Colonic mucosa (tissue), 4 donors: ENCODE data around the gene AXIN2. TPM values are rescaled to one million over a fixed set of nuclear protein-coding genes. Genes with fewer than 3 reads are reported as not detected.

ENCODE experiments used
- DNase-seq: peaks from one replicate; pipeline ENCODE4 v3.0.0-alpha.2; 2020
- H3K27ac ChIP-seq: fragments of 200-600 bp; one replicate; pipeline ENCODE4 v1.8.0; 2021
- H3K27me3 ChIP-seq: fragments of 200-600 bp; one replicate; pipeline ENCODE4 v1.8.0; 2021
- H3K36me3 ChIP-seq: fragments of 200-600 bp; one replicate; pipeline ENCODE4 v1.8.0; 2021
- H3K4me1 ChIP-seq: fragments of 200-600 bp; one replicate; pipeline ENCODE4 v1.8.0; 2021; ENCODE audit warnings: mild to moderate bottlenecking
- H3K4me3 ChIP-seq: fragments of 200-600 bp; one replicate; pipeline ENCODE4 v1.8.0; 2021
- H3K9ac ChIP-seq, 2 donors: one replicate each; pipeline ENCODE4 v1.7.0; 2013; ENCODE audit warnings: control low read depth in 2 of 2, low read depth in 2 of 2, low read length in 2 of 2
- H3K9me3 ChIP-seq: fragments of 200-600 bp; one replicate; pipeline ENCODE4 v1.8.0; 2021
- CTCF ChIP-seq: fragments of 200-600 bp; IDR thresholded peaks from one replicate; pipeline ENCODE4 v1.8.0; 2022; ENCODE audit warnings: antibody characterized with exemption, mild to moderate bottlenecking
- intact Hi-C: fragments of 100-400 bp; cut with DNase I; formaldehyde crosslinking; loops from one replicate; pipeline ENCODE4 v1.14.1; 2022
- total RNA-seq, 2 donors: library from RNA; stranded (reverse); fragmentation: NEBNext Ultra II Directional in 1 of 2; extraction: Animal tissue kit (Norgen Biotek cat#: 25700) in 1 of 2; gene quantifications; one replicate each; pipeline ENCODE4 v1.2.1, GENCODE V29; 2021
- donor health status: healthy.
- donor health status: DM: no; HTN: no; CAD: no.
- donor health status: DM: no; HTN: no; CAD: no.

Gene AXIN2
- total RNA-seq, 2 donors from 2014 or later, result 38.0 to 41.6 TPM

GRCh38 chr17:65553646-65554552 is 7.5 kb downstream of the AXIN2 start:
- intact Hi-C loops, result no loop called here
- Histone ChIP-seq H3K9ac (peak overlapping the region in 1 of 2 donors; percentile 37), H3K27me3 (no peaks in the 10 kb centered on the region), H3K4me3 (no peak overlapping the region), H3K27ac (no peak overlapping the region), H3K9me3 (no peaks in the 10 kb centered on the region), H3K36me3 (no peaks in the 10 kb centered on the region), H3K4me1 (peaks cover 19% of the 10 kb centered on the region)
- TF ChIP-seq CTCF, result no peak
- peak; percentile 55 for DNase-seq

GRCh38 chr17:65553009-65553645 is 8.3 kb downstream of the AXIN2 start:
- Histone ChIP-seq H3K9me3 (no peaks in the 10 kb centered on the region), H3K4me3 (no peak overlapping the region), H3K27me3 (no peaks in the 10 kb centered on the region), H3K27ac (no peak overlapping the region), H3K9ac (no peak overlapping the region), H3K4me1 (peaks cover 19% of the 10 kb centered on the region), H3K36me3 (no peaks in the 10 kb centered on the region)
- no peak for TF ChIP-seq CTCF
- intact Hi-C loops, result no loop called here
- no peak for DNase-seq

- Histone ChIP-seq H3K4me1 (peaks cover 19% of the 10 kb centered on the region), H3K4me3 (no peak overlapping the region), H3K27me3 (no peaks in the 10 kb centered on the region), H3K9me3 (no peaks in the 10 kb centered on the region), H3K9ac (peak overlapping the region in 1 of 2 donors; percentile 29), H3K27ac (no peak overlapping the region), H3K36me3 (no peaks in the 10 kb centered on the region)
- intact Hi-C loops, result no loop called here
- peak; percentile 72 for DNase-seq
- TF ChIP-seq CTCF, result no peak
Measured at GRCh38 chr17:65552214-65552613, 9.2 kb downstream of the AXIN2 start.

- Histone ChIP-seq H3K4me3 (no peak overlapping the region), H3K27ac (no peak overlapping the region), H3K9me3 (no peaks in the 10 kb centered on the region), H3K9ac (peak overlapping the region in 1 of 2 donors; percentile 1), H3K36me3 (no peaks in the 10 kb centered on the region), H3K4me1 (peaks cover 24% of the 10 kb centered on the region), H3K27me3 (no peaks in the 10 kb centered on the region)
- intact Hi-C loops, result no loop called here
- TF ChIP-seq CTCF, result no peak
- peak; percentile 22 for DNase-seq
Measured at GRCh38 chr17:65551267-65552040, 10.0 kb downstream of the AXIN2 start.

GRCh38 chr17:65550758-65551157 is 10.7 kb downstream of the AXIN2 start:
- TF ChIP-seq CTCF, result no peak
- DNase-seq, result peak; percentile 17
- H3K27ac ChIP-seq, result no peak overlapping the region
- H3K27me3 ChIP-seq, result no peaks in the 10 kb centered on the region
- H3K9ac ChIP-seq, result no peak overlapping the region
- H3K36me3 ChIP-seq, result no peaks in the 10 kb centered on the region
- H3K9me3 ChIP-seq, result no peaks in the 10 kb centered on the region
- intact Hi-C loops, result no loop called here
- peaks cover 26% of the 10 kb centered on the region for H3K4me1 ChIP-seq
- no peak overlapping the region for H3K4me3 ChIP-seq
